ENCODE measurements around the gene DBR1. TPM values are rescaled to one million over a fixed set of nuclear protein-coding genes. Genes with fewer than 3 reads are reported as not detected.

DBR1 gene
- total and polyA plus RNA-seq, 4 donors = 3.2 to 11.0 (median 5.6) TPM

DNA sequence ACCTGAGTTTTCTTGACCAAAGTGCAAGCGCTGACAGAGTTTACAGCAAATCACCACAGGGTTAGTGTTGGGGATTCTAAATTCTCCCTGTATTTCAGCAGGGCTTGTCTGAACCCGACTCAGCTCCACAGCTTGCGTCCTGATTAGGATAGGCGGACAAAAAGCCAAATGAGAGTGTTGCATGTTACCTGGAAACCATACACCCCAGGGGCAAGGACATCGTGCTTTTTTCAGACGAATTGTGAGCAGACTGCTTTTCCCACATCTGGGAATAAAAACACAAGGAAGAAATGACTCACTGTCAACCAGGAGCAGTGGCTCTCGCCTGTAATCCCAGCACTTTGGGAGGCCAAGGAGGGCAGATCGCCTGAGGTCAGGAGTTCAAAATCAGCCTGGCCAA, 62.4 kb downstream of the DBR1 start:
- 93% methylated on average over 8 of the region's 8 CpGs for WGBS
- no peaks in the 10 kb centered on the region for H3K36me3 ChIP-seq (ENCODE audit: control insufficient read depth in 4 of 4, insufficient read depth in 3 of 4, low read depth in 1 of 4, low read length in 3 of 4)

More for the DNA sequence above, 62.4 kb downstream of the DBR1 start:
- no peak for TF ChIP-seq RXRA (IDR thresholded peaks at IDR 0.05)
- TF ChIP-seq SP1 (IDR thresholded peaks at IDR 0.05) = no peak
- TF ChIP-seq HNF4G (IDR thresholded peaks at IDR 0.05) = no peak
- TF ChIP-seq FOXA1 (IDR thresholded peaks at IDR 0.05) = no peak
- TF ChIP-seq YY1 (IDR thresholded peaks at IDR 0.05) = no peak
- TF ChIP-seq RAD21 (IDR thresholded peaks at IDR 0.05) = no peak
- TF ChIP-seq EGR1 (IDR thresholded peaks at IDR 0.05; ENCODE audit: low read depth in 2 of 2) = no peak
- TF ChIP-seq, protein P1, sequence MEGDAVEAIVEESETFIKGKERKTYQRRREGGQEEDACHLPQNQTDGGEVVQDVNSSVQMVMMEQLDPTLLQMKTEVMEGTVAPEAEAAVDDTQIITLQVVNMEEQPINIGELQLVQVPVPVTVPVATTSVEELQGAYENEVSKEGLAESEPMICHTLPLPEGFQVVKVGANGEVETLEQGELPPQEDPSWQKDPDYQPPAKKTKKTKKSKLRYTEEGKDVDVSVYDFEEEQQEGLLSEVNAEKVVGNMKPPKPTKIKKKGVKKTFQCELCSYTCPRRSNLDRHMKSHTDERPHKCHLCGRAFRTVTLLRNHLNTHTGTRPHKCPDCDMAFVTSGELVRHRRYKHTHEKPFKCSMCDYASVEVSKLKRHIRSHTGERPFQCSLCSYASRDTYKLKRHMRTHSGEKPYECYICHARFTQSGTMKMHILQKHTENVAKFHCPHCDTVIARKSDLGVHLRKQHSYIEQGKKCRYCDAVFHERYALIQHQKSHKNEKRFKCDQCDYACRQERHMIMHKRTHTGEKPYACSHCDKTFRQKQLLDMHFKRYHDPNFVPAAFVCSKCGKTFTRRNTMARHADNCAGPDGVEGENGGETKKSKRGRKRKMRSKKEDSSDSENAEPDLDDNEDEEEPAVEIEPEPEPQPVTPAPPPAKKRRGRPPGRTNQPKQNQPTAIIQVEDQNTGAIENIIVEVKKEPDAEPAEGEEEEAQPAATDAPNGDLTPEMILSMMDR (IDR thresholded peaks at IDR 0.05; ENCODE audit: low read depth, low read length, missing input control) = no peak
- TF ChIP-seq NR2F2 (IDR thresholded peaks at IDR 0.05) = no peak
- Histone ChIP-seq H3K9ac (ENCODE audit: low read depth in 1 of 2, low read length in 2 of 2) (no peak overlapping the region), H3K4me3 (ENCODE audit: low read depth in 1 of 3, low read length in 3 of 3) (no peak overlapping the region), H3K27ac (ENCODE audit: low read depth in 1 of 2, low read length in 2 of 2) (no peak overlapping the region), H3K4me1 (ENCODE audit: control insufficient read depth in 4 of 4, insufficient read depth in 4 of 4, low read length in 3 of 4) (peaks cover 0 to 13% (median 6%) of the 10 kb centered on the region in 4 donors), H3K9me3 (ENCODE audit: control insufficient read depth in 4 of 4, low read length in 3 of 4) (no peaks in the 10 kb centered on the region), H3K27me3 (ENCODE audit: control insufficient read depth in 4 of 4, insufficient read depth in 4 of 4, low read length in 3 of 4) (peaks cover 0 to 2% (median 0%) of the 10 kb centered on the region in 4 donors)
- DNase-seq (ENCODE audit: low spot score) = no peak

Other genes starting within 250 kb of the DBR1 start
- not detected for gene CLDN18, start 164.8 kb downstream of the DBR1 start, total RNA-seq
- under 1 TPM in 1 of 2 donors, not detected in 1; 0.06 TPM for gene CLDN18, start 164.8 kb downstream of the DBR1 start, polyA plus RNA-seq
- 1 to 10 TPM; 1.6 to 5.9 TPM for gene DZIP1L, start 59.3 kb downstream of the DBR1 start, total RNA-seq
- gene DZIP1L, start 59.3 kb downstream of the DBR1 start, polyA plus RNA-seq = under 1 TPM; 0.62 to 0.89 TPM
- under 1 TPM; 0.17 to 0.42 TPM for gene A4GNT, start 42.5 kb downstream of the DBR1 start, total RNA-seq
- gene A4GNT, start 42.5 kb downstream of the DBR1 start, polyA plus RNA-seq = under 1 TPM in 1 of 2 donors, not detected in 1; 0.07 TPM
- gene ARMC8, start 12.4 kb upstream of the DBR1 start, total RNA-seq = 10 to 100 TPM; 34.1 to 53.6 TPM
- 10 to 100 TPM in 1 of 2 donors, 1 to 10 TPM in 1; 8.4 to 11.5 TPM for gene ARMC8, start 12.4 kb upstream of the DBR1 start, polyA plus RNA-seq
- gene NME9, start 154.9 kb upstream of the DBR1 start, total RNA-seq = under 1 TPM in 1 of 2 donors, not detected in 1; 0.08 TPM
- under 1 TPM in 1 of 2 donors, not detected in 1; 0.39 TPM for gene NME9, start 154.9 kb upstream of the DBR1 start, polyA plus RNA-seq
- 1 to 10 TPM; 1.6 to 2.6 TPM for gene MRAS, start 173.7 kb upstream of the DBR1 start, total RNA-seq
- gene MRAS, start 173.7 kb upstream of the DBR1 start, polyA plus RNA-seq = 1 to 10 TPM; 1.6 to 2.2 TPM

All from liver (tissue), 9 donors.